PC-3 (cell line): ENCODE measurements around the gene IGSF9B. TPM values are rescaled to one million over a fixed set of nuclear protein-coding genes. Genes with fewer than 3 reads are reported as not detected.

Experiments
- ATAC-seq: fragments of 200-7000 bp; cut with Tn5 transposase; 2 replicates; pipeline ENCODE4 v1.9.1; 2020; ENCODE audit warnings: mild to moderate bottlenecking, moderate library complexity
- BruUV-seq: library from RNA; stranded (reverse); fragments of 400-500 nt; replicated peaks from 2 replicates; lab custom pipeline; 2021; lab: Mats Ljungman, UMichigan
- CTCF ChIA-PET: fragments of 300-600 bp; sonication (Branson Sonifier 250); formaldehyde crosslinking; loops from one replicate; lab custom pipeline; 2022; ENCODE audit warnings: antibody characterized with exemption; lab: Charles Lee
- POLR2A ChIA-PET: fragments of 300-600 bp; sonication (Branson Sonifier 250); formaldehyde crosslinking; loops from one replicate; lab custom pipeline; 2022; ENCODE audit warnings: antibody characterized with exemption; ENCODE audit not compliant: unreplicated experiment; lab: Charles Lee
- DNase-seq: peaks from one replicate; pipeline ENCODE4 v3.0.0-alpha.2; 2015
- H2AFZ ChIP-seq: fragments of 300-600 bp; sonication (generic); 2 replicates; pipeline ENCODE4 v1.6.0; 2016; ENCODE audit warnings: antibody characterized with exemption, low read length
- H3F3A ChIP-seq: fragments of 300-600 bp; sonication (generic); one replicate; pipeline ENCODE4 v1.6.0; 2017; ENCODE audit warnings: antibody characterized with exemption, low read length, control low read depth, mild to moderate bottlenecking; ENCODE audit not compliant: unreplicated experiment
- H3K27ac ChIP-seq: fragments of 300-600 bp; sonication (generic); 2 replicates; pipeline ENCODE4 v1.5.1; 2016; ENCODE audit warnings: mild to moderate bottlenecking, low read length
- H3K27me3 ChIP-seq: fragments of 300-600 bp; sonication (generic); 2 replicates; pipeline ENCODE4 v1.6.1; 2016; ENCODE audit warnings: low read length, mixed read lengths
- H3K36me3 ChIP-seq: fragments of 300-600 bp; sonication (generic); 2 replicates; pipeline ENCODE4 v1.6.1; 2016; ENCODE audit warnings: low read depth, mixed run types, low read length, mixed read lengths
- H3K4me1 ChIP-seq: fragments of 300-600 bp; sonication (generic); 2 replicates; pipeline ENCODE4 v1.5.1; 2016; ENCODE audit warnings: low read length; ENCODE audit not compliant: insufficient read depth
- H3K4me2 ChIP-seq: fragments of 300-600 bp; sonication (generic); 2 replicates; pipeline ENCODE4 v1.6.0; 2016; ENCODE audit warnings: low read length
- H3K4me3 ChIP-seq: fragments of 300-600 bp; sonication (generic); 2 replicates; pipeline ENCODE4 v1.5.1; 2016; ENCODE audit warnings: mild to moderate bottlenecking, low read length, mixed read lengths
- H3K79me2 ChIP-seq: fragments of 300-600 bp; sonication (generic); 2 replicates; pipeline ENCODE4 v1.6.1; 2017; ENCODE audit warnings: low read length, mixed read lengths
- H3K9ac ChIP-seq: fragments of 300-600 bp; sonication (generic); 2 replicates; pipeline ENCODE4 v1.6.0; 2016; ENCODE audit warnings: mild to moderate bottlenecking, low read length
- H3K9me2 ChIP-seq: fragments of 300-600 bp; sonication (generic); replicated peaks from 2 replicates; pipeline ENCODE4 v1.6.1; 2016; ENCODE audit warnings: mixed run types, low read length, mixed read lengths
- H3K9me3 ChIP-seq: fragments of 300-600 bp; sonication (generic); 2 replicates; pipeline ENCODE4 v1.6.1; 2016; ENCODE audit warnings: low read length, mixed read lengths
- H4K20me1 ChIP-seq: fragments of 300-600 bp; sonication (generic); 2 replicates; pipeline ENCODE4 v1.6.1; 2016; ENCODE audit warnings: low read length, mixed read lengths
- CTCF ChIP-seq: fragments of 300-600 bp; sonication (generic); conservative IDR thresholded peaks from 2 replicates; pipeline ENCODE4 v1.5.1; 2017; ENCODE audit warnings: antibody characterized with exemption, low read depth, mild to moderate bottlenecking, low read length
- EZH2 ChIP-seq: fragments of 300-600 bp; sonication (generic); IDR thresholded peaks from one replicate; pipeline ENCODE4 v1.6.1; 2017; ENCODE audit warnings: antibody characterized with exemption, mild to moderate bottlenecking, low read length; ENCODE audit not compliant: unreplicated experiment
- EZH2phosphoT487 ChIP-seq: fragments of 300-600 bp; sonication (generic); IDR thresholded peaks from 2 replicates; pipeline ENCODE4 v1.6.1; 2018; ENCODE audit warnings: mild to moderate bottlenecking, antibody characterized with exemption, low read length, borderline replicate concordance
- intact Hi-C: fragments of 100-400 bp; cut with micrococcal nuclease; formaldehyde crosslinking; loops from 2 replicates; pipeline ENCODE4 v1.9.0; 2023
- total RNA-seq: library from RNA; depleted of rRNA; stranded (reverse); fragments of >200 nt; gene quantifications from 2 replicates; pipeline ENCODE4 v1.2.3, GENCODE V29; 2014

Gene IGSF9B
- total RNA-seq, 1 experiment from 2014 or later = 0.58 TPM

- Histone ChIP-seq H3K4me3 (no peak overlapping the region), H4K20me1 (no peaks in the 10 kb centered on the region), H3K9ac (no peak overlapping the region), H3K27ac (no peak overlapping the region), H3K9me3 (peaks cover 15% of the 10 kb centered on the region; the same call in 1 of the 2 replicates), H3K79me2 (no peaks in the 10 kb centered on the region), H2AFZ (no peak overlapping the region), H3K27me3 (peaks cover 20% of the 10 kb centered on the region), H3K4me2 (no peak overlapping the region), H3K4me1 (no peaks in the 10 kb centered on the region), H3K9me2 (no peaks in the 10 kb centered on the region), H3K36me3 (no peaks in the 10 kb centered on the region), H3F3A (no peaks in the 10 kb centered on the region)
- CTCF ChIA-PET = no interaction called here
- POLR2A ChIA-PET = no interaction called here
- TF ChIP-seq EZH2 (no peak), CTCF (no peak), EZH2phosphoT487 (no peak)
- ATAC-seq = no peak
- DNase-seq = no peak
- intact Hi-C loops = no loop called here
- no TSS peak for BruUV-seq
Observed at GRCh38 chr11:133892126-133892525, 64.6 kb downstream of the IGSF9B start.

GRCh38 chr11:133889893-133890292, 66.9 kb downstream of the IGSF9B start:
- Histone ChIP-seq H2AFZ (no peak overlapping the region), H3K9ac (no peak overlapping the region), H3K27ac (no peak overlapping the region), H3K79me2 (no peaks in the 10 kb centered on the region), H3K9me2 (no peaks in the 10 kb centered on the region), H3F3A (no peaks in the 10 kb centered on the region), H3K4me3 (no peak overlapping the region), H3K4me1 (no peaks in the 10 kb centered on the region), H3K9me3 (peaks cover 15% of the 10 kb centered on the region; the same call in 1 of the 2 replicates), H3K27me3 (peaks cover 16% of the 10 kb centered on the region), H4K20me1 (no peaks in the 10 kb centered on the region), H3K36me3 (no peaks in the 10 kb centered on the region), H3K4me2 (no peak overlapping the region)
- CTCF ChIA-PET = no interaction called here
- POLR2A ChIA-PET = no interaction called here
- DNase-seq = no peak
- no peak for ATAC-seq
- TF ChIP-seq EZH2phosphoT487 = no peak
- no peak for TF ChIP-seq CTCF
- no peak for TF ChIP-seq EZH2
- intact Hi-C loops = no loop called here
- BruUV-seq = no TSS peak

- DNase-seq = no peak
- Histone ChIP-seq H3K9me3 (peaks cover 15% of the 10 kb centered on the region; the same call in 1 of the 2 replicates), H3K4me2 (no peak overlapping the region), H4K20me1 (no peaks in the 10 kb centered on the region), H3K27ac (no peak overlapping the region), H2AFZ (no peak overlapping the region), H3K27me3 (peaks cover 10% of the 10 kb centered on the region; the same call in 1 of the 2 replicates), H3K4me3 (no peak overlapping the region), H3K79me2 (no peaks in the 10 kb centered on the region), H3K4me1 (no peaks in the 10 kb centered on the region), H3K9ac (no peak overlapping the region), H3F3A (no peaks in the 10 kb centered on the region), H3K36me3 (no peaks in the 10 kb centered on the region), H3K9me2 (no peaks in the 10 kb centered on the region)
- ChIA-PET CTCF (no interaction called here), POLR2A (no interaction called here)
- intact Hi-C loops = no loop called here
- TF ChIP-seq EZH2 = no peak
- TF ChIP-seq CTCF = no peak
- no peak for TF ChIP-seq EZH2phosphoT487
- no TSS peak for BruUV-seq
- no peak for ATAC-seq
Observed at GRCh38 chr11:133889188-133889587, 67.6 kb downstream of the IGSF9B start.
